Trophoblast cell (in vitro differentiated cells and primary cell): ENCODE data around the gene LRRC26.

Experiments
- DNase-seq, 2 donors: peaks; one replicate each; pipeline ENCODE4 v3.0.0-alpha.2; 2016
- H2AFZ ChIP-seq: 2 replicates; pipeline ENCODE4 v1.6.1; 2013; ENCODE audit warnings: low read length, moderate library complexity, mild to moderate bottlenecking; ENCODE audit not compliant: insufficient read depth, poor library complexity
- H2AK5ac ChIP-seq: 2 replicates; pipeline ENCODE4 v1.6.1; 2013; ENCODE audit warnings: mild to moderate bottlenecking, low read length
- H2BK120ac ChIP-seq: 2 replicates; pipeline ENCODE4 v1.6.1; 2013; ENCODE audit warnings: low read length, mild to moderate bottlenecking, moderate library complexity; ENCODE audit not compliant: insufficient read depth, poor library complexity
- H2BK12ac ChIP-seq: 2 replicates; pipeline ENCODE4 v1.6.1; 2013; ENCODE audit warnings: mild to moderate bottlenecking, low read length, moderate library complexity
- H2BK5ac ChIP-seq: 2 replicates; pipeline ENCODE4 v1.6.1; 2013; ENCODE audit warnings: low read length, low read depth, moderate library complexity, mild to moderate bottlenecking; ENCODE audit not compliant: poor library complexity
- H3K14ac ChIP-seq: 2 replicates; pipeline ENCODE4 v1.6.1; 2013; ENCODE audit warnings: mild to moderate bottlenecking, low read length
- H3K18ac ChIP-seq: 2 replicates; pipeline ENCODE4 v1.6.1; 2013; ENCODE audit warnings: mild to moderate bottlenecking, low read length
- H3K23ac ChIP-seq: 2 replicates; pipeline ENCODE4 v1.6.1; 2013; ENCODE audit warnings: low read length
- H3K27ac ChIP-seq: 2 replicates; pipeline ENCODE4 v1.5.1; 2013; ENCODE audit warnings: low read depth, mild to moderate bottlenecking, inconsistent platforms, low read length, moderate library complexity
- H3K27me3 ChIP-seq: 2 replicates; pipeline ENCODE4 v1.6.1; 2013; ENCODE audit warnings: inconsistent platforms, mild to moderate bottlenecking, low read length, moderate library complexity; ENCODE audit not compliant: insufficient read depth
- H3K36me3 ChIP-seq, 2 experiments: 1 replicate in 1 of 2; 2 replicates in 1 of 2; pipeline ENCODE4 v1.6.1; 2013; ENCODE audit warnings: low read length in 2 of 2, mild to moderate bottlenecking in 2 of 2, moderate library complexity in 1 of 2; ENCODE audit not compliant: insufficient read depth in 2 of 2, control insufficient read depth in 1 of 2
- H3K4ac ChIP-seq: 2 replicates; pipeline ENCODE4 v1.6.1; 2013; ENCODE audit warnings: low read depth, mild to moderate bottlenecking, low read length, moderate library complexity
- H3K4me1 ChIP-seq, 2 experiments: 1 replicate in 1 of 2; 2 replicates in 1 of 2; pipeline ENCODE4 v1.6.1; 2013; ENCODE audit warnings: low read length in 2 of 2, mild to moderate bottlenecking in 2 of 2, moderate library complexity in 1 of 2; ENCODE audit not compliant: insufficient read depth in 2 of 2, control insufficient read depth in 1 of 2
- H3K4me2 ChIP-seq: 2 replicates; pipeline ENCODE4 v1.6.1; 2013; ENCODE audit warnings: inconsistent platforms, mild to moderate bottlenecking, low read length, moderate library complexity
- H3K4me3 ChIP-seq: 2 replicates; pipeline ENCODE4 v1.5.1; 2013; ENCODE audit warnings: mild to moderate bottlenecking, low read depth, low read length, inconsistent platforms
- H3K79me1 ChIP-seq: one replicate; pipeline ENCODE4 v1.6.1; 2013; ENCODE audit warnings: low read length
- H3K79me2 ChIP-seq: 2 replicates; pipeline ENCODE4 v1.6.1; 2013; ENCODE audit warnings: low read length, mild to moderate bottlenecking; ENCODE audit not compliant: control insufficient read depth, insufficient read depth, poor library complexity
- H3K9ac ChIP-seq: 2 replicates; pipeline ENCODE4 v1.6.1; 2013; ENCODE audit warnings: mild to moderate bottlenecking, low read length
- H3K9me3 ChIP-seq: 2 replicates; pipeline ENCODE4 v1.6.1; 2013; ENCODE audit warnings: low read depth, mild to moderate bottlenecking, control low read depth, inconsistent platforms, low read length; ENCODE audit not compliant: insufficient read depth
- H4K12ac ChIP-seq: 2 replicates; pipeline ENCODE4 v1.6.1; 2013; ENCODE audit warnings: low read depth, mild to moderate bottlenecking, low read length, moderate library complexity
- H4K8ac ChIP-seq: 2 replicates; pipeline ENCODE4 v1.6.1; 2013; ENCODE audit warnings: low read depth, mild to moderate bottlenecking, low read length, moderate library complexity
- H4K91ac ChIP-seq: one replicate; pipeline ENCODE4 v1.6.1; 2013; ENCODE audit warnings: low read depth, mild to moderate bottlenecking, low read length, moderate library complexity
- WGBS: extraction: QIAGEN DNeasy Blood & Tissue Kit; methylation state at CpG from one replicate; pipeline ENCODE4 v1.1.7; 2013; ENCODE audit warnings: missing lambda C conversion rate; ENCODE audit not compliant: insufficient read length, insufficient coverage; ENCODE audit errors: extremely low coverage; 5-methylcytosine and 5-hydroxymethylcytosine counted together

LRRC26 gene

GRCh38 chr9:137170486-137171148 is 766 bp upstream of the LRRC26 start:
- H2BK120ac ChIP-seq: no peak overlapping the region
- no peak overlapping the region for H3K27ac ChIP-seq
- no peak overlapping the region for H3K4me2 ChIP-seq
- H2BK12ac ChIP-seq: no peak overlapping the region
- H4K8ac ChIP-seq: no peak overlapping the region
- no peak overlapping the region for H3K23ac ChIP-seq
- H3K79me1 ChIP-seq: no peaks in the 10 kb centered on the region
- no peak overlapping the region for H3K4me3 ChIP-seq
- no peak overlapping the region for H3K18ac ChIP-seq
- peaks cover 52% of the 10 kb centered on the region for H3K27me3 ChIP-seq
- no peak for DNase-seq
- peaks cover 0 to 11% of the 10 kb centered on the region in 2 experiments for H3K4me1 ChIP-seq
- no peak overlapping the region for H4K12ac ChIP-seq
- no peak overlapping the region for H3K4ac ChIP-seq
- H3K36me3 ChIP-seq: no peaks in the 10 kb centered on the region
- H3K14ac ChIP-seq: no peak overlapping the region
- H3K79me2 ChIP-seq: no peaks in the 10 kb centered on the region
- H3K9ac ChIP-seq: no peak overlapping the region
- peaks cover 6% of the 10 kb centered on the region for H3K9me3 ChIP-seq
- no peak overlapping the region for H2BK5ac ChIP-seq
- H2AFZ ChIP-seq: no peak overlapping the region
- WGBS: no CpG with 5 or more reads among the region's 14 CpGs
- no peak overlapping the region for H2AK5ac ChIP-seq
- no peak overlapping the region for H4K91ac ChIP-seq

- no CpG with 5 or more reads among the region's 124 CpGs for WGBS
- no peak overlapping the region for H3K4ac ChIP-seq
Measured at GRCh38 chr9:137168904-137169856, 671 bp downstream of the LRRC26 start.

GRCh38 chr9:137168573-137168903 is 1.3 kb downstream of the LRRC26 start:
- Histone ChIP-seq H3K18ac (no peak overlapping the region), H3K4ac (no peak overlapping the region), H3K4me3 (peak overlapping the region; percentile 52), H4K8ac (no peak overlapping the region), H3K4me2 (peak overlapping the region; percentile 65), H3K36me3 (no peaks in the 10 kb centered on the region), H3K14ac (no peak overlapping the region), H3K23ac (no peak overlapping the region), H4K91ac (no peak overlapping the region), H3K9ac (no peak overlapping the region), H3K79me1 (no peaks in the 10 kb centered on the region), H2BK12ac (no peak overlapping the region), H3K9me3 (peaks cover 6% of the 10 kb centered on the region), H2AFZ (no peak overlapping the region), H4K12ac (no peak overlapping the region), H2BK120ac (no peak overlapping the region), H3K79me2 (no peaks in the 10 kb centered on the region), H3K27me3 (peaks cover 62% of the 10 kb centered on the region), H2AK5ac (no peak overlapping the region), H3K4me1 (peaks cover 0 to 11% of the 10 kb centered on the region in 2 experiments), H3K27ac (no peak overlapping the region), H2BK5ac (no peak overlapping the region)
- no peak for DNase-seq
- WGBS: no CpG with 5 or more reads among the region's 36 CpGs

More at GRCh38 chr9:137168904-137169856, 671 bp downstream of the LRRC26 start:
- Histone ChIP-seq H3K4me2 (peak overlapping the region; percentile 65), H3K79me1 (no peaks in the 10 kb centered on the region), H3K18ac (no peak overlapping the region), H3K27ac (no peak overlapping the region), H3K79me2 (no peaks in the 10 kb centered on the region), H3K27me3 (peaks cover 57% of the 10 kb centered on the region), H3K9ac (no peak overlapping the region), H2BK12ac (no peak overlapping the region), H2AFZ (no peak overlapping the region), H3K23ac (no peak overlapping the region), H3K4me1 (peaks cover 0 to 11% of the 10 kb centered on the region in 2 experiments), H3K14ac (no peak overlapping the region), H4K91ac (no peak overlapping the region), H3K36me3 (no peaks in the 10 kb centered on the region), H4K12ac (no peak overlapping the region), H2AK5ac (no peak overlapping the region), H4K8ac (no peak overlapping the region), H3K4me3 (peak overlapping the region; percentile 52), H2BK120ac (no peak overlapping the region), H2BK5ac (no peak overlapping the region), H3K9me3 (peaks cover 6% of the 10 kb centered on the region)
- peak; percentile 15 to 52 for DNase-seq

- H3K79me1 ChIP-seq: no peaks in the 10 kb centered on the region
- no peak overlapping the region for H3K23ac ChIP-seq
- H3K9ac ChIP-seq: no peak overlapping the region
- peaks cover 6% of the 10 kb centered on the region for H3K9me3 ChIP-seq
- H3K4me1 ChIP-seq: peaks cover 0 to 11% of the 10 kb centered on the region in 2 experiments
- no peak overlapping the region for H4K12ac ChIP-seq
- H3K27me3 ChIP-seq: peaks cover 67% of the 10 kb centered on the region
- H2BK12ac ChIP-seq: no peak overlapping the region
- no CpG with 5 or more reads among the region's 57 CpGs for WGBS
- no peak overlapping the region for H4K8ac ChIP-seq
- H3K18ac ChIP-seq: no peak overlapping the region
- no peak for DNase-seq
- no peak overlapping the region for H2BK5ac ChIP-seq
- no peak overlapping the region for H4K91ac ChIP-seq
- H3K14ac ChIP-seq: no peak overlapping the region
- H2AFZ ChIP-seq: no peak overlapping the region
- H3K4me3 ChIP-seq: no peak overlapping the region
- no peak overlapping the region for H2BK120ac ChIP-seq
- H3K4me2 ChIP-seq: no peak overlapping the region
- no peak overlapping the region for H3K4ac ChIP-seq
- no peak overlapping the region for H2AK5ac ChIP-seq
- no peaks in the 10 kb centered on the region for H3K79me2 ChIP-seq
- no peak overlapping the region for H3K27ac ChIP-seq
- H3K36me3 ChIP-seq: no peaks in the 10 kb centered on the region
Measured at GRCh38 chr9:137167747-137168572, 1.9 kb downstream of the LRRC26 start.
